MM.1S (cell line): ENCODE measurements around the gene MYO1H.

ENCODE experiments used
- EZH2 ChIP-seq: fragments of 300-600 bp; sonication (generic); optimal IDR thresholded peaks from 2 replicates; pipeline ENCODE3; 2017; ENCODE audit warnings: low read depth, mild to moderate bottlenecking, antibody characterized with exemption, low read length, mixed read lengths
- EZH2phosphoT487 ChIP-seq: fragments of 300-600 bp; sonication (generic); IDR thresholded peaks from 2 replicates; pipeline ENCODE4 v1.6.1; 2018; ENCODE audit warnings: antibody characterized with exemption, low read length
- TF ChIP-seq, protein P1 (sequence below): fragments of 300-600 bp; sonication (generic); IDR thresholded peaks from 2 replicates; pipeline ENCODE4 v1.5.1; 2016; ENCODE audit warnings: antibody characterized with exemption, low read length, mixed read lengths

- no peak for TF ChIP-seq EZH2
- TF ChIP-seq, protein P1, sequence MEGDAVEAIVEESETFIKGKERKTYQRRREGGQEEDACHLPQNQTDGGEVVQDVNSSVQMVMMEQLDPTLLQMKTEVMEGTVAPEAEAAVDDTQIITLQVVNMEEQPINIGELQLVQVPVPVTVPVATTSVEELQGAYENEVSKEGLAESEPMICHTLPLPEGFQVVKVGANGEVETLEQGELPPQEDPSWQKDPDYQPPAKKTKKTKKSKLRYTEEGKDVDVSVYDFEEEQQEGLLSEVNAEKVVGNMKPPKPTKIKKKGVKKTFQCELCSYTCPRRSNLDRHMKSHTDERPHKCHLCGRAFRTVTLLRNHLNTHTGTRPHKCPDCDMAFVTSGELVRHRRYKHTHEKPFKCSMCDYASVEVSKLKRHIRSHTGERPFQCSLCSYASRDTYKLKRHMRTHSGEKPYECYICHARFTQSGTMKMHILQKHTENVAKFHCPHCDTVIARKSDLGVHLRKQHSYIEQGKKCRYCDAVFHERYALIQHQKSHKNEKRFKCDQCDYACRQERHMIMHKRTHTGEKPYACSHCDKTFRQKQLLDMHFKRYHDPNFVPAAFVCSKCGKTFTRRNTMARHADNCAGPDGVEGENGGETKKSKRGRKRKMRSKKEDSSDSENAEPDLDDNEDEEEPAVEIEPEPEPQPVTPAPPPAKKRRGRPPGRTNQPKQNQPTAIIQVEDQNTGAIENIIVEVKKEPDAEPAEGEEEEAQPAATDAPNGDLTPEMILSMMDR: no peak
- no peak for TF ChIP-seq EZH2phosphoT487
Observed at GRCh38 chr12:109489016-109489954, 141.6 kb downstream of the MYO1H start.
